Lower leg skin (tissue), 4 donors: ENCODE results near the gene TMEM181. TPM values are rescaled to one million over a fixed set of nuclear protein-coding genes. Genes with fewer than 3 reads are reported as not detected.
A peak's percentile ranks its signal among the peaks of the same experiment; 100 is the strongest.
"Not testable (repeated sequence)": the region's sequence is repeated elsewhere in the genome, so short reads cannot be mapped to it uniquely, and the experiment has no call there.

ENCODE experiments used
- DNase-seq, 2 donors: peaks; one replicate each; pipeline ENCODE4 v3.0.0-alpha.2; 2019; ENCODE audit warnings: low spot score in 2 of 2
- H3K4me3 ChIP-seq: fragments of 200-600 bp; sonication (generic); 2 replicates; pipeline ENCODE4 v1.5.1; 2017; ENCODE audit warnings: mild to moderate bottlenecking, low read depth; ENCODE audit not compliant: poor library complexity, severe bottlenecking
- CTCF ChIP-seq, 3 donors: fragments of 450-650 bp; IDR thresholded peaks; one replicate each; pipeline ENCODE4 v1.5.1; 2016; ENCODE audit warnings: antibody characterized with exemption in 3 of 3, mild to moderate bottlenecking in 3 of 3, moderate library complexity in 2 of 3
- POLR2A ChIP-seq, 2 donors: fragments of 450-650 bp; IDR thresholded peaks; one replicate each; pipeline ENCODE4 v1.6.1; 2016 to 2017; ENCODE audit warnings: antibody characterized with exemption in 2 of 2, mild to moderate bottlenecking in 1 of 2, moderate library complexity in 1 of 2
- WGBS, 2 donors: methylation state at CpG; one replicate each; pipeline ENCODE4 v1.1.5; 2018; 5-methylcytosine and 5-hydroxymethylcytosine counted together
- intact Hi-C: fragments of 100-400 bp; cut with DNase I; formaldehyde crosslinking; loops from one replicate; pipeline ENCODE4 v1.15.0; 2023; ENCODE audit warnings: low total_unique reads
- total RNA-seq, 4 donors: library from RNA; depleted of rRNA; stranded (reverse); fragments of >200 nt; gene quantifications; one replicate each; pipeline ENCODE4 v1.1.0, GENCODE V29; 2016

TMEM181 gene
- total RNA-seq, 4 donors from 2014 or later: 12.8 to 20.8 (median 17.2) TPM

- intact Hi-C loops: no loop called here
- 57 to 59% methylated on average over 15 of the region's 15 CpGs for WGBS, 2 donors
- DNase-seq: peak in 1 of 2 donors; percentile 89
- H3K4me3 ChIP-seq: no peak within 1 kb of the TSS
- TF ChIP-seq POLR2A (IDR thresholded peaks at IDR 0.05): no peak
- no peak for TF ChIP-seq CTCF (IDR thresholded peaks at IDR 0.05)
These were observed 89.6 kb downstream of the TMEM181 start, which contains the start of gene SYTL3 for GRCh38 chr6:158649289-158650143. Gene SYTL3, plus strand, starts transcription at chr6:158650054. Its CDS starts 13,215 bp downstream, at chr6:158663269.

DNA sequence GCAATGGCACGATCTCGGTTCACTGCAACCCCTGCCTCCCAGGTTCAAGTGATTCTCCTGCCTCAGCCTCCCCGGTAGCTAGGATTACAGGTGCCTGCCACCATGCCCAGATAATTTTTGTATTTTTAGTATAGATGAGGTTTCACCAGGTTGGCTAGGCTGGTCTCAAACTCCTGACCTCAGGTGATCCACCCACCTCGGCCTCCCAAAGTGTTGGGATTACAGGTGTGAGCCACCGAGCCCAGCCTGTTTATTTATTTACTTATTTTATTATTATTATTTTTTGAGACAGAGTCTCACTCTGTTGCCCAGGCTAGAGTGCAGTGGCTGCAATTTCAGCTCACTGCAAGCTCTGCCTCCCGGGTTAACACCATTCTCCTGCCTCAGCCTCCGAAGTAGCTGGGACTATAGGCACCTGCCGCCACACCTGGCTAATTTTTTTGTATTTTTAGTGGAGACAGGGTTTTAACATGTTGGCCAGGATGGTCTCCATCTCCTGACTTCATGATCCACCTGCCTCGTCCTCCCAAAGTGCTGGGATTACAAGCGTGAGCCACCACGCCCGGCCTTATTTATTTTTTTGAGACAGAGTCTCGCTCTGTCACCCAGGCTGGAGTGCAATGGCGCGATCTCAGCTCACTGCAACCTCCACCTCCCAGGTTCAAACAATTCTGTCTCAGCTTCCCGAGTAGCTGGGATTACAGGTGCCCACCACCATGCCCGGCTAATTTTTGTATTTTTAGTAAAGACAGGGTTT lies 92.3 kb downstream of the TMEM181 start:
- 90 to 96% methylated on average over 17 of the region's 17 CpGs for WGBS, 2 donors
- DNase-seq: peak in 1 of 2 donors; percentile 72
- H3K4me3 ChIP-seq, intact Hi-C loops: not testable (repeated sequence)

- no peak overlapping the region for H3K4me3 ChIP-seq
- 65 to 78% methylated on average over 15 of the region's 15 CpGs for WGBS, 2 donors
- intact Hi-C loops: no loop called here
- TF ChIP-seq POLR2A (IDR thresholded peaks at IDR 0.05) (no peak), CTCF (IDR thresholded peaks at IDR 0.05) (no peak)
- peak; percentile 58 to 85 for DNase-seq
These were observed 93.9 kb downstream of the TMEM181 start for GRCh38 chr6:158653577-158654354.

DNA sequence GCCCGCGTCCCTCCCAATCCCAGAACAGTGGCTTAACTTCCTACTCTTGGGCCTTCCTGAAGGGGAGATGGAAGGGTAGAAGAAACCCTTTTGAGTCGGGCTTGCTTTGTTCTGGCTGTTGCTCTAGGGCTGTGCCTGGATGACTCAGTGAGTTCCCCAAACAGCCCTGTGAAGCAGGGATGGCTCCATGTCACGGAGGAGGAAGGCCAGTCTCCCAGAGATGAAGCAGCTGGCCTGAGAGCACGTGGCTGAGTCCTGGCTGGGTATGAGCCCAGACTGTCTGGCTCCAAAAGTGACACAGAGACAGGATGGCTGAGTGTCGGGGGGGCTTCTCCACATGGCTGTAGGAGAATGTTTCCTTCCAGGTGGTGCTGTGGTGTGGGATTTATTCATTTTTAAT lies 94.6 kb downstream of the TMEM181 start:
- intact Hi-C loops: no loop called here
- peak; percentile 58 to 85 for DNase-seq
- TF ChIP-seq CTCF (IDR thresholded peaks at IDR 0.05) (no peak), POLR2A (IDR thresholded peaks at IDR 0.05) (no peak)
- no peak overlapping the region for H3K4me3 ChIP-seq
- WGBS, 2 donors: 61 to 66% methylated on average over 6 of the region's 6 CpGs

DNA sequence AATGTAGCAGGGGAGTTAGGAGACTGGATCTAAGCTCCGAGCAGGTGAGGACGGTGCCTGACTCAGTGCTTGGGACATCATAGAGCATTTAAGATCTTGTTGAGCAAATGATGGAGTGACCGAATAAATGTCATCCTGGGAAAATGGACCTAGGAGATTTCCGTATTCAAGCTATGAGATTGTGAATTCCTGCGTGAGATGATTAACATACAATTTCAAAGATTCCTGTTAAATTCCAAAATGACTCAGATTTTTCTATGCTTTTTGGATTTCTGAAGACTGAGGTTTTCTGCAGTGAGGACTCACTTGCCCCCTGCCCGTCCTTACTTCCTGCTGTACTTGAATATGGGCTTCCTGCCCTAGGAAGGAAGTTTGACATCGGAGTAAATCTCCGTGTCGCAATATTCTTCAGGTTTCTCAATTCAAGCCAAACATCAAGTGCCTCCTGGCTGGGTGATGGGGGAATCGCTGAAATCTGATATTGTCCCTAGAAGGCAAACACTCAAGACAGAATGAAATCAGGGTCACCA lies 95.1 kb downstream of the TMEM181 start:
- H3K4me3 ChIP-seq: no peak overlapping the region

More for the DNA sequence above, 95.1 kb downstream of the TMEM181 start:
- intact Hi-C loops: no loop called here
- peak in 1 of 2 donors; percentile 70 for DNase-seq
- 73 to 78% methylated on average over 10 of the region's 10 CpGs for WGBS, 2 donors
- TF ChIP-seq POLR2A (IDR thresholded peaks at IDR 0.05) (no peak), CTCF (IDR thresholded peaks at IDR 0.05) (no peak)
